ENCODE measurements around the gene RNF151. TPM values are rescaled to one million over a fixed set of nuclear protein-coding genes. Genes with fewer than 3 reads are reported as not detected.
A peak's percentile ranks its signal among the peaks of the same experiment; 100 is the strongest.
"Not testable (repeated sequence)": the region's sequence is repeated elsewhere in the genome, so short reads cannot be mapped to it uniquely, and the experiment has no call there.

Gene RNF151
- total RNA-seq, 1 donor from 2014 or later = 0.70 TPM

- peak overlapping the region; percentile 55 for H3K4me3 Mint-ChIP-seq
- H3K4me1 Mint-ChIP-seq (ENCODE audit: low read depth) = no peaks in the 10 kb centered on the region
- H3K36me3 Mint-ChIP-seq (ENCODE audit: low read depth) = no peaks in the 10 kb centered on the region
- no peak overlapping the region for H3K27ac Mint-ChIP-seq
- intact Hi-C loops (cut with micrococcal nuclease) = loop anchor here (1.0 to 5.0 kb wide), 8 partner anchors 14 to 147 kb away; partner anchors contain the start of genes FAHD1, MSRB1, NDUFB10 and NUBP2
- no peak for DNase-seq (ENCODE audit: low spot score)
- H3K9me3 Mint-ChIP-seq = no peaks in the 10 kb centered on the region
- H3K27me3 Mint-ChIP-seq (ENCODE audit: insufficient read depth) = peaks cover 5% of the 10 kb centered on the region
These were observed 37.6 kb upstream of the RNF151 start for GRCh38 chr16:1929105-1929504.

GRCh38 chr16:1929578-1930337 lies 36.9 kb upstream of the RNF151 start:
- no peaks in the 10 kb centered on the region for H3K4me1 Mint-ChIP-seq (ENCODE audit: low read depth)
- no peak overlapping the region for H3K4me3 Mint-ChIP-seq
- H3K9me3 Mint-ChIP-seq = no peaks in the 10 kb centered on the region
- DNase-seq (ENCODE audit: low spot score) = peak; percentile 91
- peaks cover 2% of the 10 kb centered on the region for H3K27me3 Mint-ChIP-seq (ENCODE audit: insufficient read depth)
- H3K36me3 Mint-ChIP-seq (ENCODE audit: low read depth) = no peaks in the 10 kb centered on the region
- intact Hi-C loops (cut with micrococcal nuclease) = loop anchor here (1.0 to 5.0 kb wide), 8 partner anchors 14 to 147 kb away; partner anchors contain the start of genes FAHD1, MSRB1, NDUFB10 and NUBP2
- no peak overlapping the region for H3K27ac Mint-ChIP-seq

- intact Hi-C loops (cut with micrococcal nuclease) = no loop called here
- no peak for DNase-seq (ENCODE audit: low spot score)
- H3K9me3 Mint-ChIP-seq = no peaks in the 10 kb centered on the region
- H3K36me3 Mint-ChIP-seq (ENCODE audit: low read depth) = no peaks in the 10 kb centered on the region
- no peak overlapping the region for H3K27ac Mint-ChIP-seq
- H3K4me3 Mint-ChIP-seq = no peak overlapping the region
- H3K4me1 Mint-ChIP-seq (ENCODE audit: low read depth) = no peaks in the 10 kb centered on the region
- peaks cover 2% of the 10 kb centered on the region for H3K27me3 Mint-ChIP-seq (ENCODE audit: insufficient read depth)
These were observed 36.3 kb upstream of the RNF151 start for GRCh38 chr16:1930338-1930720.

GRCh38 chr16:1932050-1933028 lies 34.3 kb upstream of the RNF151 start:
- H3K27me3 Mint-ChIP-seq (ENCODE audit: insufficient read depth) = peaks cover 2% of the 10 kb centered on the region
- peaks cover 4% of the 10 kb centered on the region for H3K36me3 Mint-ChIP-seq (ENCODE audit: low read depth)
- H3K4me3 Mint-ChIP-seq = no peak overlapping the region
- no peak overlapping the region for H3K27ac Mint-ChIP-seq
- H3K4me1 Mint-ChIP-seq (ENCODE audit: low read depth) = no peaks in the 10 kb centered on the region
- H3K9me3 Mint-ChIP-seq = no peaks in the 10 kb centered on the region
- no peak for DNase-seq (ENCODE audit: low spot score)
- intact Hi-C loops (cut with micrococcal nuclease) = no loop called here

GRCh38 chr16:1933097-1933661 lies 33.5 kb upstream of the RNF151 start:
- H3K9me3 Mint-ChIP-seq = no peaks in the 10 kb centered on the region
- no peak overlapping the region for H3K4me3 Mint-ChIP-seq
- intact Hi-C loops (cut with micrococcal nuclease) = no loop called here
- DNase-seq (ENCODE audit: low spot score) = no peak
- H3K27ac Mint-ChIP-seq = no peak overlapping the region
- H3K27me3 Mint-ChIP-seq (ENCODE audit: insufficient read depth) = peaks cover 2% of the 10 kb centered on the region
- H3K4me1 Mint-ChIP-seq (ENCODE audit: low read depth) = no peaks in the 10 kb centered on the region
- H3K36me3 Mint-ChIP-seq (ENCODE audit: low read depth) = peaks cover 8% of the 10 kb centered on the region

DNA sequence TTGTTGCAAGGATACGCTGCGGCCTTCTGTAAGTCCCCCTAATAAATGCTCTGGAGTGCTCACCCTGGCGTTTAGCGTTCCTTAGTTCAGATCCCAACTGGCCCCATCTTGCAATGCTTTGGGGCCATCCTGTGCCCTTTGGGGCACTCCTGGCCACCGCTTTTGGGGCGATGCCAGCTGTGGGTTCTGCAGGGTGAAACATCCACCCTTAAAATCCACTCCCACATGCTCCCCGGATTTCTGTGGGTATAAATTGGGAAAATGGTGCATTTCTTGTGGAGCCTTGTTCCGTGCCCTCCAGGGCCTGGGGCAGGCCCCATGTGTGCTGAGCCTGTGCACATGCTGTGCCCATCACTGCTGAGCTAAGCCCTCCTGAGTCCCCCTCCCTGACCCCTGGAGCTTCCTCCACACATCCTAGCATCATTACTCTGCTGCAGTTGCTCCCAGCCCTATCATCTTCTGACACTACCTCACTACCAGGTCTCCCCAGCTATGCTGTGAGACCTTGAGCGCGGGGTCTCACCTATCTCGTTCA lies 29.6 kb upstream of the RNF151 start:
- H3K4me1 Mint-ChIP-seq (ENCODE audit: low read depth) = peaks cover 8% of the 10 kb centered on the region
- H3K9me3 Mint-ChIP-seq = no peaks in the 10 kb centered on the region
- H3K36me3 Mint-ChIP-seq (ENCODE audit: low read depth) = peaks cover 15% of the 10 kb centered on the region
- intact Hi-C loops (cut with micrococcal nuclease) = no loop called here
- DNase-seq (ENCODE audit: low spot score) = no peak
- no peak overlapping the region for H3K27ac Mint-ChIP-seq
- H3K27me3 Mint-ChIP-seq (ENCODE audit: insufficient read depth) = no peaks in the 10 kb centered on the region
- H3K4me3 Mint-ChIP-seq = no peak overlapping the region

- intact Hi-C loops (cut with micrococcal nuclease) = no loop called here
- no peak overlapping the region for H3K27ac Mint-ChIP-seq
- peaks cover 12% of the 10 kb centered on the region for H3K4me1 Mint-ChIP-seq (ENCODE audit: low read depth)
- H3K27me3 Mint-ChIP-seq (ENCODE audit: insufficient read depth) = no peaks in the 10 kb centered on the region
- H3K4me3 Mint-ChIP-seq = no peak overlapping the region
- H3K36me3 Mint-ChIP-seq (ENCODE audit: low read depth) = peaks cover 15% of the 10 kb centered on the region
- H3K9me3 Mint-ChIP-seq = no peaks in the 10 kb centered on the region
- DNase-seq (ENCODE audit: low spot score) = no peak
These were observed 28.3 kb upstream of the RNF151 start for GRCh38 chr16:1938316-1938715.

- intact Hi-C loops (cut with micrococcal nuclease) = no loop called here
- no peaks in the 10 kb centered on the region for H3K9me3 Mint-ChIP-seq
- no peaks in the 10 kb centered on the region for H3K27me3 Mint-ChIP-seq (ENCODE audit: insufficient read depth)
- peaks cover 15% of the 10 kb centered on the region for H3K36me3 Mint-ChIP-seq (ENCODE audit: low read depth)
- H3K27ac Mint-ChIP-seq = no peak overlapping the region
- H3K4me1 Mint-ChIP-seq (ENCODE audit: low read depth) = peaks cover 12% of the 10 kb centered on the region
- no peak for DNase-seq (ENCODE audit: low spot score)
- H3K4me3 Mint-ChIP-seq = no peak overlapping the region
These were observed 27.7 kb upstream of the RNF151 start for GRCh38 chr16:1938910-1939309.

DNA sequence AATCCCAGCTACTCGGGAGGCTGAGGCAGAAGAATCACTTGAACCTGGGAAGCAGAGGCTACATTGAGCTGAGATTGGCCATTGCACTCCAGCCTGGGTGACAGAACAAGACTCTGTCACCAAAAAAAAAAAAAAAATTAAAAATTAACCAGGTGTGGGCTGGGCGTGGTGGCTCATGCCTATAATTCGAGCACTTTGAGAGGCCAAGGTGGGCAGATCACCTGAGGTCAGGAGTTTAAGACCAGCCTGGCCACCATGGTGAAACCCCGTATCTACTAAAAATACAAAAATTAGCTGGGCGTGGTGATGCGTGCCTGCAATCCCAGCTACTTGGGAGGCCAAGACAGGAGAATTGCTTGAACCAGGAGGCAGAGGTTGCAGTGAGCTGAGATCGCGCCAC lies 26.8 kb upstream of the RNF151 start:
- intact Hi-C loops (cut with micrococcal nuclease) = loop anchor here (5.0 to 10.0 kb wide), 2 partner anchors 202 to 1165 kb away; no protein-coding TSS in a partner anchor
- Mint-ChIP-seq H3K4me1 (ENCODE audit: low read depth) (peaks cover 19% of the 10 kb centered on the region), H3K36me3 (ENCODE audit: low read depth) (peaks cover 15% of the 10 kb centered on the region)
- not testable (repeated sequence) for H3K27me3 Mint-ChIP-seq (ENCODE audit: insufficient read depth); H3K9me3 Mint-ChIP-seq; H3K27ac Mint-ChIP-seq; DNase-seq (ENCODE audit: low spot score); H3K4me3 Mint-ChIP-seq

DNA sequence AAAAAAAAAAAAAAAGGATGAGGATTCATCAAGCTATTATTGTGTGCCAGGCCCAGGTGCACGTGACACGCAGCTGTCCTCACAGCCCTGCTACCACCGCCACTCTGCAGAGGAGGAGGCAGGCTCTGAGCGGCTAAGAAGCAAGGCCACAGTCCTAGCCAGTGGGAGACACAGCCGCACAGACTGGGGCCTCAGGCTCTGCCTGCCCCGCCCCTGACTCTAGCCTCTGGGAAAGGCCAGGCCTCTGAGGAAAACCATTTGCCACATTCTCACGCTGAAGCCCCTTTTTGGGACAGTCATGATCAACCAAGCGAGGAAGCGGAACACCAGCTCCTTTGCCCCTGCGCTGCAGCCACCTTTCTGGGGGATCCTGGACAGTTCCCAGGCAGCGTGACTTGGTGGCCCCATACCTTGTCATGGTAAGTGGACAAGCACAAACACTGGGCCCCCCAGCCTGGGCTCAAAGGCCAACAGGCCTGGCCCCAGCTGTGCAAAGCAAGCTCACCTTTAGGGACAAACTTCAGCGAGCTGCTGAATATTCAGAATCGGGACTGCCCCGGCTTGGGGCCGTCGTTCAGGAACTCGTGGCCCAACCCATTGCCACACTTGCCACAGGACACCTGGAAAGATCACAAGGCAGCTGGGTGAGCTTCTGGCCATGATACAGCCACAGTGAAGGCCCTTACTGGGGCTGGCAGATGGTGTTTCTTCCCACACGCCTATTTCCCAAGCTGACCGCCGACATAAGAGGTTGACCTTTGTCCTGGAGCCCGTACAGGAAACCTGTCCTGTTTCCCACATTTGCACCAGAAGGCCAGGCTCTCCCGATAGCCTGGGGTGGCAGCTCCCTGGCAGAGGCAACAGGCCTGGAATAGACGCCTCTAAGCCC lies 26.1 kb upstream of the RNF151 start:
- DNase-seq (ENCODE audit: low spot score) = no peak
- Mint-ChIP-seq H3K27me3 (ENCODE audit: insufficient read depth) (no peaks in the 10 kb centered on the region), H3K4me1 (ENCODE audit: low read depth) (peaks cover 19% of the 10 kb centered on the region), H3K36me3 (ENCODE audit: low read depth) (peaks cover 15% of the 10 kb centered on the region), H3K4me3 (no peak overlapping the region), H3K27ac (no peak overlapping the region), H3K9me3 (no peaks in the 10 kb centered on the region)
- intact Hi-C loops (cut with micrococcal nuclease) = loop anchor here (5.0 to 10.0 kb wide), 2 partner anchors 202 to 1164 kb away; no protein-coding TSS in a partner anchor

GRCh38 chr16:1941162-1942046 lies 25.3 kb upstream of the RNF151 start:
- Mint-ChIP-seq H3K36me3 (ENCODE audit: low read depth) (peaks cover 15% of the 10 kb centered on the region), H3K27me3 (ENCODE audit: insufficient read depth) (no peaks in the 10 kb centered on the region), H3K4me3 (peak overlapping the region; percentile 87), H3K27ac (peak overlapping the region; percentile 58), H3K9me3 (no peaks in the 10 kb centered on the region), H3K4me1 (ENCODE audit: low read depth) (peaks cover 19% of the 10 kb centered on the region)
- intact Hi-C loops (cut with micrococcal nuclease) = loop anchor here (2.0 to 10.0 kb wide), 3 partner anchors 169 to 1163 kb away; partner anchors contain the start of genes EME2 and MRPS34
- no peak for DNase-seq (ENCODE audit: low spot score)

Measured in activated T-helper 1 cell treated with anti-CD3 and anti-CD28 coated beads, Interleukin-12 subunit alpha, Interleukin-12 subunit beta, Interleukin-2, Interleukin-4 antibody, amounts not matched to agents 30 ng/mL and 10 ng/mL and 1 ng/mL, durations not matched to agents 14 hours and 24 hours and 36 hours (primary cell).